ENCODE measurements around the gene KRTAP5-9. TPM values are rescaled to one million over a fixed set of nuclear protein-coding genes. Genes with fewer than 3 reads are reported as not detected.

The KRTAP5-9 gene
- total RNA-seq, 4 donors from 2014 or later = 0.37 TPM; not detected in 3

DNA sequence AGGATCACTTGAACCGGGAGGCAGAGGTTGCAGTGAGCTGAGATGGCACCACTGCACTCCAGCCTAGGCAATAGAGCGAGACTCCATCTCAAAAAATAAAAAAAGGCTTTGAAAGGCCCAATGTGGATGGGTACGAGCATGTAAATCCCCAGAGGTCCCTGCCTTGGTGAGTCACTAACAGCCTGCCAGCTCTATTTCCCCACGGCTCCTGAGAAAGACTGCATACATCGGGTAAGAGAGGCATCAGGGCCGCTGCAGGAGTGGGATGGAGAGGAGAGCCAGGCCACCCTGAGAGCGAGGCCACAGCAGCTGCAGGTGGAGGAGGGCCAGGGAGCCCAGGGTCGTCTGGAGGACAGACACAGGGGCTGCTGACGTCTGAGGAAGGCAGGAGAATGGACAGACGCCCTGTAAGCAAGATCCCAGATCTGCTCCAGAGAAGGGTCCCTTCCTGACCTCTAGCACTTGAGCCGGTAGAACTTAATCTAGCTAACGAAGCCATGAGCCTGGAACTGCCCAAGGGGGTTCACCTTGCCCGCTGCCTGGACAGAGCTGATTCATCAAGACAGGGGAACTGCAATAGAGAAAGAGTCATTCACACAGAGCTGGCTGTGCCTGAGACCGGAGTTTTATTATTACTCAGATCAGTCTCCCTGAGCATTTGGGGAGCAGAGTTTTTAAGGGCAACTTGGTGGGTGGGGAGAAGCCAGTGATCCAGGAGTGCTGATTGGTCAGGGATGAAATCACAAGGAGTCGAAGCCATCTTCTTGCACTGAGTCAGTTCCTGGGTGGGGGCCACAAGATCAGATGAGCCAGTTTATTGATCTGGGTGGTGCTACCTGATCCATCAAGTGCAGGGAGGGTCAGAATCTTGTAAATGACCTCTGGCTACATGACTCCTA lies 5.1 kb upstream of the KRTAP5-9 start:
- ATAC-seq (ENCODE audit: low FRiP score) (no peak), DNase-seq (ENCODE audit: low spot score) (no peak)
- TF ChIP-seq, protein P1, sequence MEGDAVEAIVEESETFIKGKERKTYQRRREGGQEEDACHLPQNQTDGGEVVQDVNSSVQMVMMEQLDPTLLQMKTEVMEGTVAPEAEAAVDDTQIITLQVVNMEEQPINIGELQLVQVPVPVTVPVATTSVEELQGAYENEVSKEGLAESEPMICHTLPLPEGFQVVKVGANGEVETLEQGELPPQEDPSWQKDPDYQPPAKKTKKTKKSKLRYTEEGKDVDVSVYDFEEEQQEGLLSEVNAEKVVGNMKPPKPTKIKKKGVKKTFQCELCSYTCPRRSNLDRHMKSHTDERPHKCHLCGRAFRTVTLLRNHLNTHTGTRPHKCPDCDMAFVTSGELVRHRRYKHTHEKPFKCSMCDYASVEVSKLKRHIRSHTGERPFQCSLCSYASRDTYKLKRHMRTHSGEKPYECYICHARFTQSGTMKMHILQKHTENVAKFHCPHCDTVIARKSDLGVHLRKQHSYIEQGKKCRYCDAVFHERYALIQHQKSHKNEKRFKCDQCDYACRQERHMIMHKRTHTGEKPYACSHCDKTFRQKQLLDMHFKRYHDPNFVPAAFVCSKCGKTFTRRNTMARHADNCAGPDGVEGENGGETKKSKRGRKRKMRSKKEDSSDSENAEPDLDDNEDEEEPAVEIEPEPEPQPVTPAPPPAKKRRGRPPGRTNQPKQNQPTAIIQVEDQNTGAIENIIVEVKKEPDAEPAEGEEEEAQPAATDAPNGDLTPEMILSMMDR (IDR thresholded peaks at IDR 0.05) = no peak

GRCh38 chr11:71543866-71544265 lies 4.4 kb upstream of the KRTAP5-9 start:
- DNase-seq (ENCODE audit: low spot score) (no peak), ATAC-seq (ENCODE audit: low FRiP score) (no peak)
- TF ChIP-seq, protein P1 (IDR thresholded peaks at IDR 0.05) = no peak

- DNase-seq (ENCODE audit: low spot score) (no peak), ATAC-seq (ENCODE audit: low FRiP score) (no peak)
- TF ChIP-seq, protein P1 (IDR thresholded peaks at IDR 0.05) = no peak
These were observed 3.5 kb upstream of the KRTAP5-9 start for GRCh38 chr11:71544525-71545214.

DNA sequence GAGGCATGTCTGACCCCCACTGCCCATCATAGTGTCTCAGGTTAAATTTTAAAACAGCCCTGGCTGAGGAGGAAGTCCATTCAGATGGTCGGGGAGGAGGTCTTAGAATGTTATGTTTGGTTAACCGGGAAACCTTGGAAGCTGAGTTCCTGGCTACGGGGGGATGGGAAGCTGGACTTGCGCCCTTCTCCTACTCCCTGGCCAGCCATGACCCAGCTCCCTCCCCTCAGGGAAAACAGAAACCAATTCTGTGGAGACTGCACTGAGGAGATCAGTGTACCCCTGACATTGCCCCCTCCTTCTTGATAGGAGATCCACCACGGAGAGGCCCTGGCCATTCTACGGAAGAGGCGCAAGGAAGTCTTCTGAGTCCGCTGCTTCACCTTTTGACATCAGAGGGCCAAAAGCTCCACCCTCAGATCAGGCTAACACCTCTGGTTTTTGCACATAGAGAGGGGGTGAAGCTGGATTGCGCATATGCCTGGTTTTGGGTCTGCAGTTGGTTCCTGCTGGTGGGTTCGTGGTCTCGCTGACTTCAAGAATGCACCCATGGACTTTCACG lies 2.7 kb upstream of the KRTAP5-9 start:
- TF ChIP-seq, protein P1 (IDR thresholded peaks at IDR 0.05) = no peak
- DNase-seq (ENCODE audit: low spot score) (no peak), ATAC-seq (ENCODE audit: low FRiP score) (no peak)

DNA sequence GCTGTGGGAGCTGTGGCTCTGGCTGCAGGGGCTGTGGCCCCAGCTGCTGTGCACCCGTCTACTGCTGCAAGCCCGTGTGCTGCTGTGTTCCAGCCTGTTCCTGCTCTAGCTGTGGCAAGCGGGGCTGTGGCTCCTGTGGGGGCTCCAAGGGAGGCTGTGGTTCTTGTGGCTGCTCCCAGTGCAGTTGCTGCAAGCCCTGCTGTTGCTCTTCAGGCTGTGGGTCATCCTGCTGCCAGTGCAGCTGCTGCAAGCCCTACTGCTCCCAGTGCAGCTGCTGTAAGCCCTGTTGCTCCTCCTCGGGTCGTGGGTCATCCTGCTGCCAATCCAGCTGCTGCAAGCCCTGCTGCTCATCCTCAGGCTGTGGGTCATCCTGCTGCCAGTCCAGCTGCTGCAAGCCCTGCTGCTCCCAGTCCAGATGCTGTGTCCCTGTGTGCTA lies 514 bp downstream of the KRTAP5-9 start:
- TF ChIP-seq, protein P1 (IDR thresholded peaks at IDR 0.05) = no peak
- no peak for DNase-seq (ENCODE audit: low spot score)
- no peak for ATAC-seq (ENCODE audit: low FRiP score)

- TF ChIP-seq, protein P1 (IDR thresholded peaks at IDR 0.05) = no peak
- DNase-seq (ENCODE audit: low spot score) = no peak
- no peak for ATAC-seq (ENCODE audit: low FRiP score)
These were observed 3.5 kb downstream of the KRTAP5-9 start for GRCh38 chr11:71551711-71552110.

Data from omental fat pad (tissue), 4 donors.